ENCODE measurements around the gene SMYD4. TPM values are rescaled to one million over a fixed set of nuclear protein-coding genes. Genes with fewer than 3 reads are reported as not detected.

Gene SMYD4
- total RNA-seq, 1 donor from 2014 or later, result 24.0 TPM

- Histone ChIP-seq H3K36me3 (no peaks in the 10 kb centered on the region), H3K27me3 (no peaks in the 10 kb centered on the region), H2AFZ (replicated peaks) (no peak overlapping the region), H3K27ac (no peak overlapping the region), H3F3A (ENCODE audit: low read depth) (no peaks in the 10 kb centered on the region), H4K20me1 (ENCODE audit: low read depth) (peaks cover 6% of the 10 kb centered on the region), H3K9me3 (ENCODE audit: low read depth) (no peaks in the 10 kb centered on the region), H3K9ac (peak overlapping the region; percentile 16), H3K4me1 (no peaks in the 10 kb centered on the region), H3K4me2 (no peak overlapping the region), H3K79me2 (ENCODE audit: low read depth) (peaks cover 8% of the 10 kb centered on the region), H3K4me3 (no peak overlapping the region)
- H3K36me3 Mint-ChIP-seq, result peaks cover 24% of the 10 kb centered on the region
- no peak overlapping the region for H3K27ac Mint-ChIP-seq
- no peak for DNase-seq (ENCODE audit: low spot score)
- no peaks in the 10 kb centered on the region for H3K27me3 Mint-ChIP-seq (ENCODE audit: insufficient read depth, low read depth)
- H3K9me3 Mint-ChIP-seq, result no peaks in the 10 kb centered on the region
- no peak overlapping the region for H3K4me3 Mint-ChIP-seq
- no peaks in the 10 kb centered on the region for H3K4me1 Mint-ChIP-seq
- no peak for TF ChIP-seq EZH2phosphoT487 (IDR thresholded peaks at IDR 0.05)
- no peak for TF ChIP-seq CTCF (IDR thresholded peaks at IDR 0.05)
- TF ChIP-seq EZH2 (IDR thresholded peaks at IDR 0.05), result no peak
These were observed 21.1 kb downstream of the SMYD4 start for GRCh38 chr17:1808644-1809043.

DNA sequence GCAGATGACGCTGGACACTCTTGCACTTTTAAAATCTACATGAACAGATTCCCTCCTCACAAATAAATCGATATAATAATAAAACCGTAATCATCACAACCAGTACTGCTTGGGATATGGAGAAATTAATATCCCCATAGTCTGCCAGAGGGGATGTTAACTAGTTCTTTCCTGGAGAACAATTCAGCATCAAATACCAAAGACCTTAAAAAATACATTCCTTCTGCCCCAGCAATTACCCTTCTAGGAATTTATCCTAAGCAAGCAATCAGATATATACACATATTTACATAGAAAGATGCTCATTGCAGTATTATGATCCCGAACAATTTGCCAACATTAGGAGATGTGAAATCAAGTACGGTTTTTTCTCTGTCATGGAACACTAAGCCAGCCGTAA is 21.8 kb downstream of the SMYD4 start:
- Histone ChIP-seq H3F3A (ENCODE audit: low read depth) (no peaks in the 10 kb centered on the region), H3K9ac (no peak overlapping the region), H3K4me3 (no peak overlapping the region), H3K79me2 (ENCODE audit: low read depth) (peaks cover 8% of the 10 kb centered on the region), H4K20me1 (ENCODE audit: low read depth) (peaks cover 6% of the 10 kb centered on the region), H3K36me3 (no peaks in the 10 kb centered on the region), H3K27me3 (no peaks in the 10 kb centered on the region), H3K4me1 (no peaks in the 10 kb centered on the region), H3K27ac (no peak overlapping the region), H3K9me3 (ENCODE audit: low read depth) (no peaks in the 10 kb centered on the region), H3K4me2 (no peak overlapping the region), H2AFZ (replicated peaks) (no peak overlapping the region)
- Mint-ChIP-seq H3K4me1 (no peaks in the 10 kb centered on the region), H3K4me3 (no peak overlapping the region), H3K9me3 (no peaks in the 10 kb centered on the region), H3K36me3 (peaks cover 26% of the 10 kb centered on the region), H3K27ac (no peak overlapping the region), H3K27me3 (ENCODE audit: insufficient read depth, low read depth) (no peaks in the 10 kb centered on the region)
- TF ChIP-seq EZH2phosphoT487 (IDR thresholded peaks at IDR 0.05) (no peak), CTCF (IDR thresholded peaks at IDR 0.05) (no peak), EZH2 (IDR thresholded peaks at IDR 0.05) (no peak)
- DNase-seq (ENCODE audit: low spot score), result no peak

GRCh38 chr17:1803280-1803679 is 26.4 kb downstream of the SMYD4 start:
- no peak overlapping the region for H3K4me3 Mint-ChIP-seq
- Histone ChIP-seq H3F3A (ENCODE audit: low read depth) (no peaks in the 10 kb centered on the region), H3K9me3 (ENCODE audit: low read depth) (no peaks in the 10 kb centered on the region), H3K4me3 (no peak overlapping the region), H2AFZ (replicated peaks) (no peak overlapping the region), H3K36me3 (no peaks in the 10 kb centered on the region), H3K4me1 (no peaks in the 10 kb centered on the region), H3K27me3 (no peaks in the 10 kb centered on the region), H3K4me2 (no peak overlapping the region), H3K79me2 (ENCODE audit: low read depth) (peaks cover 4% of the 10 kb centered on the region), H3K27ac (no peak overlapping the region), H4K20me1 (ENCODE audit: low read depth) (peaks cover 3% of the 10 kb centered on the region), H3K9ac (no peak overlapping the region)
- no peaks in the 10 kb centered on the region for H3K27me3 Mint-ChIP-seq (ENCODE audit: insufficient read depth, low read depth)
- peaks cover 25% of the 10 kb centered on the region for H3K36me3 Mint-ChIP-seq
- H3K4me1 Mint-ChIP-seq, result no peaks in the 10 kb centered on the region
- H3K9me3 Mint-ChIP-seq, result no peaks in the 10 kb centered on the region
- DNase-seq (ENCODE audit: low spot score), result no peak
- TF ChIP-seq EZH2phosphoT487 (IDR thresholded peaks at IDR 0.05) (no peak), EZH2 (IDR thresholded peaks at IDR 0.05) (no peak), CTCF (IDR thresholded peaks at IDR 0.05) (no peak)
- peak overlapping the region; percentile 53 for H3K27ac Mint-ChIP-seq

Data from neural progenitor cell (in vitro differentiated cells).